Hepatocyte (in vitro differentiated cells): ENCODE results near the gene PHLDA1.

Experiments
- EZH2phosphoT487 ChIP-seq: fragments of 200-600 bp; sonication (generic); IDR thresholded peaks from one replicate; pipeline ENCODE4 v1.6.1; 2018; ENCODE audit warnings: antibody characterized with exemption, mild to moderate bottlenecking, low read depth, moderate library complexity; ENCODE audit not compliant: unreplicated experiment, severe bottlenecking
- TF ChIP-seq, protein P1 (sequence below): fragments of 200-600 bp; sonication (generic); IDR thresholded peaks from 2 replicates; pipeline ENCODE4 v1.5.1; 2016; ENCODE audit warnings: antibody characterized with exemption, mild to moderate bottlenecking; ENCODE audit not compliant: poor library complexity

DNA sequence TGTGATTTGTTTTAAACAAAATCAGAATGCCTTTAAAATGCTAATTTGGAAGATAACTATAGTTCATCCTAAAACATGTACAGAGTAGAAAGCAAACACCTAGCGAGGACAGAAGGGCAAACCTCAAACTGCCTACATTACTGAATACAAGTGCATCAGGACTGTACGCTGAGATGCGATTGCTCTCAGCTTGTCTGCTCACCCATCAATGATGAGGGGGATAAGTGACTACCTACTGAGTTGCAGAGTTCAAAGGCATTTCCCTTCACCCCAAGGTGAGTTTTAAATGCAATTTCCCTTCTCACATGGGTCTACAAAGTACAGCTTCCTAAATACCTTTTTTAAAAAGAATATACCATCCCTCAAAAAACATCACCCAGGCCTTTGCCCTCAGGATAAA is 52.9 kb downstream of the PHLDA1 start:
- TF ChIP-seq, protein P1, sequence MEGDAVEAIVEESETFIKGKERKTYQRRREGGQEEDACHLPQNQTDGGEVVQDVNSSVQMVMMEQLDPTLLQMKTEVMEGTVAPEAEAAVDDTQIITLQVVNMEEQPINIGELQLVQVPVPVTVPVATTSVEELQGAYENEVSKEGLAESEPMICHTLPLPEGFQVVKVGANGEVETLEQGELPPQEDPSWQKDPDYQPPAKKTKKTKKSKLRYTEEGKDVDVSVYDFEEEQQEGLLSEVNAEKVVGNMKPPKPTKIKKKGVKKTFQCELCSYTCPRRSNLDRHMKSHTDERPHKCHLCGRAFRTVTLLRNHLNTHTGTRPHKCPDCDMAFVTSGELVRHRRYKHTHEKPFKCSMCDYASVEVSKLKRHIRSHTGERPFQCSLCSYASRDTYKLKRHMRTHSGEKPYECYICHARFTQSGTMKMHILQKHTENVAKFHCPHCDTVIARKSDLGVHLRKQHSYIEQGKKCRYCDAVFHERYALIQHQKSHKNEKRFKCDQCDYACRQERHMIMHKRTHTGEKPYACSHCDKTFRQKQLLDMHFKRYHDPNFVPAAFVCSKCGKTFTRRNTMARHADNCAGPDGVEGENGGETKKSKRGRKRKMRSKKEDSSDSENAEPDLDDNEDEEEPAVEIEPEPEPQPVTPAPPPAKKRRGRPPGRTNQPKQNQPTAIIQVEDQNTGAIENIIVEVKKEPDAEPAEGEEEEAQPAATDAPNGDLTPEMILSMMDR, result no peak
- TF ChIP-seq EZH2phosphoT487, result no peak
